ENCODE data around the gene C2orf78.

- TF ChIP-seq ATF2 (IDR thresholded peaks at IDR 0.05; ENCODE audit: low read length) = no peak
- no peak for TF ChIP-seq CTCF (IDR thresholded peaks at IDR 0.05 in 2 of 3, conservative IDR thresholded peaks at IDR 0.05 in 1 of 3; ENCODE audit: control insufficient read depth in 2 of 3, extremely low read depth in 1 of 3, insufficient read depth in 1 of 3, low read depth in 3 of 3, low read length in 3 of 3)
- TF ChIP-seq RBBP5 (conservative IDR thresholded peaks at IDR 0.05) = no peak
- no peak for TF ChIP-seq REST (IDR thresholded peaks at IDR 0.05; ENCODE audit: low read depth, low read length)
- no peak for TF ChIP-seq BACH1 (IDR thresholded peaks at IDR 0.05; ENCODE audit: borderline replicate concordance)
- no peak for TF ChIP-seq BHLHE40 (IDR thresholded peaks at IDR 0.05; ENCODE audit: borderline replicate concordance in 1 of 2, low read depth in 2 of 2, low read length in 1 of 2)
- TF ChIP-seq POLR2A (IDR thresholded peaks at IDR 0.05; ENCODE audit: low read depth, low read length) = no peak
- no peak for TF ChIP-seq CHD2 (IDR thresholded peaks at IDR 0.05; ENCODE audit: borderline replicate concordance, low read depth, low read length)
- no peak for TF ChIP-seq POLR2AphosphoS5 (IDR thresholded peaks at IDR 0.05; ENCODE audit: low read length)
Observed at GRCh38 chr2:73739101-73739500, 44.9 kb upstream of the C2orf78 start.
